Fibroblast of lung (primary cell): Measurements from ENCODE around the gene JAG2.

Source experiments
- CTCF ChIP-seq, 2 donors: IDR thresholded peaks in 1 of 2; conservative IDR thresholded peaks in 1 of 2; 1 replicate in 1 of 2; 2 replicates in 1 of 2; pipeline ENCODE4 v1.5.1; 2011 to 2012; ENCODE audit warnings: low read length in 2 of 2, control low read depth in 1 of 2, inconsistent platforms in 1 of 2, low read depth in 1 of 2, mild to moderate bottlenecking in 1 of 2
- EZH2 ChIP-seq: IDR thresholded peaks from 2 replicates; pipeline ENCODE4 v1.5.1; 2012; ENCODE audit warnings: low read length, control low read depth, mild to moderate bottlenecking; ENCODE audit errors: missing control alignments

- no peak for TF ChIP-seq CTCF (conservative IDR thresholded peaks at IDR 0.05 in 1 of 2, IDR thresholded peaks at IDR 0.05 in 1 of 2; ENCODE audit: low read depth in 1 of 2, low read length in 2 of 2)
- no peak for TF ChIP-seq EZH2
These were observed 77.5 kb downstream of the JAG2 start for GRCh38 chr14:105091054-105091516.
